Natural killer cell (primary cell): ENCODE data around the gene TMEM255B. TPM values are rescaled to one million over a fixed set of nuclear protein-coding genes. Genes with fewer than 3 reads are reported as not detected.

Experiments used
- ATAC-seq, 3 donors: fragments of 150-1000 bp in 2 of 3; fragments of 200-7000 bp in 1 of 3; cut with Tn5 transposase; 1 replicate in 1 of 3; 2 replicates in 2 of 3; pipeline ENCODE4 v1.10.0; 2021; ENCODE audit warnings: mild to moderate bottlenecking in 2 of 3, moderate library complexity in 2 of 3
- DNase-seq, 2 donors: peaks; one replicate each; pipeline versions ENCODE4 v3.0.0 to v3.0.0-alpha.2; 2013 to 2021; ENCODE audit warnings: mixed read lengths in 1 of 2
- H3K27ac ChIP-seq: one replicate; pipeline ENCODE4 v1.5.1; 2013; ENCODE audit warnings: mild to moderate bottlenecking, low read length
- H3K27me3 ChIP-seq: one replicate; pipeline ENCODE4 v1.6.1; 2013; ENCODE audit warnings: low read length; ENCODE audit not compliant: control insufficient read depth, insufficient read depth
- H3K36me3 ChIP-seq: one replicate; pipeline ENCODE4 v1.6.1; 2013; ENCODE audit warnings: low read length; ENCODE audit not compliant: control insufficient read depth, insufficient read depth
- H3K4me1 ChIP-seq: one replicate; pipeline ENCODE4 v1.6.1; 2013; ENCODE audit warnings: low read length; ENCODE audit not compliant: control insufficient read depth, insufficient read depth
- H3K4me3 ChIP-seq: one replicate; pipeline ENCODE4 v1.5.1; 2013; ENCODE audit warnings: low read length
- H3K9me3 ChIP-seq: one replicate; pipeline ENCODE4 v1.6.1; 2013; ENCODE audit warnings: low read length; ENCODE audit not compliant: control insufficient read depth, insufficient read depth
- H3K27ac Mint-ChIP-seq, 2 donors: one replicate each; pipeline ENCODE4 v1.8.0; 2022; ENCODE audit warnings: mild to moderate bottlenecking in 2 of 2, mixed read lengths in 2 of 2, moderate library complexity in 1 of 2
- H3K27me3 Mint-ChIP-seq, 2 donors: one replicate each; pipeline ENCODE4 v1.8.0; 2022; ENCODE audit warnings: low read depth in 2 of 2, mixed read lengths in 2 of 2
- H3K36me3 Mint-ChIP-seq: one replicate; pipeline ENCODE4 v1.8.0; 2022; ENCODE audit warnings: mixed read lengths
- H3K4me1 Mint-ChIP-seq, 2 donors: one replicate each; pipeline ENCODE4 v1.8.0; 2022; ENCODE audit warnings: mixed read lengths in 2 of 2
- H3K4me3 Mint-ChIP-seq: one replicate; pipeline ENCODE4 v1.8.0; 2022; ENCODE audit warnings: mild to moderate bottlenecking, moderate library complexity, mixed read lengths
- H3K9me3 Mint-ChIP-seq, 2 donors: one replicate each; pipeline ENCODE4 v1.8.0; 2022; ENCODE audit warnings: mixed read lengths in 2 of 2
- CTCF ChIP-seq: fragments of 200-600 bp; IDR thresholded peaks from one replicate; pipeline ENCODE4 v1.8.0; 2022; ENCODE audit warnings: antibody characterized with exemption
- WGBS: methylation state at CpG from one replicate; pipeline ENCODE4 v1.1.7; 2013; ENCODE audit warnings: missing lambda C conversion rate; ENCODE audit not compliant: insufficient coverage; 5-methylcytosine and 5-hydroxymethylcytosine counted together
- intact Hi-C: fragments of 100-400 bp; cut with micrococcal nuclease; formaldehyde crosslinking; loops from one replicate; pipeline ENCODE4 v1.14.2; 2022
- total RNA-seq, 4 donors: library from RNA; stranded (reverse); fragments of 120-200 nt in 1 of 4; gene quantifications; one replicate each; pipeline versions ENCODE4 v1.2.3 to v1.2.4, GENCODE V29; 2013 to 2022

Gene TMEM255B
- total RNA-seq, 3 donors from 2014 or later (not counting 1 experiment from before 2014, with no cell fraction given) = 0.38 to 3.0 (median 1.0) TPM

DNA sequence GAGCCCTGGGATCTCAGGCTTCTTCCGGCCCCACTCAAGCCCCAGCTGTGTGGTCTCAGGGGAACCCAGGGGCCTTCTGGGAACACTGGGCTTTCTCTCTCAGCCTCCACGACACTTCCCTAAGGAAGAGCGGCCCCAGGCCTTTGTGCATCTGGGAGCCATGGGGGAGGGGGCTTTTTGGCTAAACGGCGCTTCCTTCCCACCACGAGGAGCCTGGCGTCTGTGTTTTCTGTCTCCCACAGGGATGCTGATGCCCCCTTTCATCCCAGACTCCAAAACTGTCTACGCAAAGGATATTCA lies 24.2 kb upstream of the TMEM255B start:
- intact Hi-C loops = no loop called here
- H3K27ac Mint-ChIP-seq = no peak overlapping the region
- H3K4me3 Mint-ChIP-seq = no peak overlapping the region
- Histone ChIP-seq H3K27me3 (peaks cover 4% of the 10 kb centered on the region), H3K4me3 (no peak overlapping the region), H3K9me3 (no peaks in the 10 kb centered on the region), H3K4me1 (no peaks in the 10 kb centered on the region), H3K36me3 (no peaks in the 10 kb centered on the region), H3K27ac (no peak overlapping the region)
- no peak for ATAC-seq
- H3K4me1 Mint-ChIP-seq = peaks cover 0 to 9% of the 10 kb centered on the region in 2 donors
- no peak for DNase-seq
- no peak for TF ChIP-seq CTCF
- H3K9me3 Mint-ChIP-seq = no peaks in the 10 kb centered on the region
- no peaks in the 10 kb centered on the region for H3K36me3 Mint-ChIP-seq
- WGBS = 83% methylated on average over 8 of the region's 8 CpGs
- H3K27me3 Mint-ChIP-seq = peaks cover 5 to 8% of the 10 kb centered on the region in 2 donors

DNA sequence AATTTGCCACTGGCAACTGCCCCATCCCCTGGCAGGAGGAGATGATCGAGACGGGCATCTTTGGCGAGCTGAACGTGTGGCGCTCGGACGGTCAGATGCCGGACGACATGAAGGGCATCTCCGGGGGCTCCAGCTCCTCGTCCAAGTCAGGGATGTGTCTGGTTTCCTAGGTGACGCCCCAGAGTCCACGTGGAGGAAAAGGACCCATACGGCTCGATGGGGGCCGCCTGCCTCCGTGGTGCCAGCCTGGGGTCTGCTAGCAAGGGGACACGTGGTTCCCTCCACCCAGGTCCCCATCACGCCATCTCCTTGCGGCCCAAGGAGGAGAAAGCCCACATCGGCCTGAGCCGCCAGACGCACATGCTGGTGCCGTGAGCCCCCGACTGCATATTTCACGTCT lies 23.8 kb upstream of the TMEM255B start:
- Mint-ChIP-seq H3K4me1 (peaks cover 0 to 9% of the 10 kb centered on the region in 2 donors), H3K27me3 (peaks cover 8 to 9% of the 10 kb centered on the region in 2 donors), H3K27ac (no peak overlapping the region), H3K4me3 (no peak overlapping the region), H3K9me3 (no peaks in the 10 kb centered on the region), H3K36me3 (no peaks in the 10 kb centered on the region)
- TF ChIP-seq CTCF = no peak
- Histone ChIP-seq H3K4me3 (no peak overlapping the region), H3K27me3 (peaks cover 3% of the 10 kb centered on the region), H3K36me3 (no peaks in the 10 kb centered on the region), H3K9me3 (no peaks in the 10 kb centered on the region), H3K27ac (no peak overlapping the region), H3K4me1 (no peaks in the 10 kb centered on the region)
- intact Hi-C loops = no loop called here
- WGBS = 94% methylated on average over 26 of the region's 26 CpGs
- no peak for ATAC-seq
- DNase-seq = no peak

GRCh38 chr13:113735750-113736149 lies 23.3 kb upstream of the TMEM255B start:
- Mint-ChIP-seq H3K4me1 (peaks cover 2 to 12% of the 10 kb centered on the region in 2 donors), H3K36me3 (no peaks in the 10 kb centered on the region), H3K4me3 (no peak overlapping the region), H3K27me3 (peaks cover 12 to 15% of the 10 kb centered on the region in 2 donors), H3K27ac (no peak overlapping the region), H3K9me3 (no peaks in the 10 kb centered on the region)
- DNase-seq (no peak), ATAC-seq (no peak)
- Histone ChIP-seq H3K27me3 (peaks cover 1% of the 10 kb centered on the region), H3K4me3 (no peak overlapping the region), H3K36me3 (no peaks in the 10 kb centered on the region), H3K9me3 (no peaks in the 10 kb centered on the region), H3K27ac (no peak overlapping the region), H3K4me1 (no peaks in the 10 kb centered on the region)
- WGBS = 91% methylated on average over 14 of the region's 14 CpGs
- no peak for TF ChIP-seq CTCF
- intact Hi-C loops = no loop called here

DNA sequence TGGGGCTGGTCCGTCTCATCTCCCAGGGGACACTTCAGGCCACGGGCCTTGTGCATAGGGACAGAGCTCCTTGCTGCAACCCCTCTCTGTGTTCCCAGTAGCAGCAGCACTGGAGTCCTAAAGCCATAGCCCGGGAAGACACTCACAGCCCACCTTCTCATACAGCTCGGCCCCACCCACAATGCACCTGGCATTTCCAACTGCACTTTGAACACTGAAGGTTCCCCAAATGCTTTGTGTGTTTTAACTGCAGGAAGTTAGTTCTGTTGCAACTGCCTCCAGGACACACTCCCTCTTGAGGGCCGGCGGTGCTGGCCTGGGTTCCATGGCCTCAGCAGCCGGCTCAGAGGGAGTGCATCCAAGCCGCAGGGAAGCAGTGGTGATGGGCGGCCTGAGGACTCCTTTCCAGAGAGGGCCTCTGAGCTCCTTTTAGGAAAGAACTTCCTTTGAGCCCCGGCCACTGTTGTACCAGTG lies 22.7 kb upstream of the TMEM255B start:
- Histone ChIP-seq H3K27ac (no peak overlapping the region), H3K4me3 (no peak overlapping the region), H3K36me3 (no peaks in the 10 kb centered on the region), H3K4me1 (peaks cover 4% of the 10 kb centered on the region), H3K9me3 (no peaks in the 10 kb centered on the region), H3K27me3 (no peaks in the 10 kb centered on the region)
- Mint-ChIP-seq H3K4me1 (peaks cover 7 to 18% of the 10 kb centered on the region in 2 donors), H3K27ac (no peak overlapping the region), H3K36me3 (no peaks in the 10 kb centered on the region), H3K4me3 (no peak overlapping the region), H3K9me3 (no peaks in the 10 kb centered on the region), H3K27me3 (peaks cover 13 to 20% of the 10 kb centered on the region in 2 donors)
- intact Hi-C loops = no loop called here
- no peak for ATAC-seq
- no peak for TF ChIP-seq CTCF
- DNase-seq = no peak
- WGBS = 48% methylated on average over 10 of the region's 10 CpGs
